Uterus (tissue), 2 donors: ENCODE data around the gene NEMP2.

Experiments used
- CTCF ChIP-seq, 4 experiments: fragments of 200-600 bp in 2 of 4; fragments of 450-650 bp in 2 of 4; sonication (generic) in 2 of 4; IDR thresholded peaks; one replicate each; pipeline ENCODE4 v1.5.1; 2016 to 2019; ENCODE audit warnings: antibody characterized with exemption in 4 of 4, mild to moderate bottlenecking in 2 of 4, moderate library complexity in 1 of 4
- POLR2A ChIP-seq, 2 donors: fragments of 450-650 bp; IDR thresholded peaks; one replicate each; pipeline ENCODE4 v1.6.1; 2016; ENCODE audit warnings: antibody characterized with exemption in 2 of 2, mild to moderate bottlenecking in 1 of 2, moderate library complexity in 1 of 2

DNA sequence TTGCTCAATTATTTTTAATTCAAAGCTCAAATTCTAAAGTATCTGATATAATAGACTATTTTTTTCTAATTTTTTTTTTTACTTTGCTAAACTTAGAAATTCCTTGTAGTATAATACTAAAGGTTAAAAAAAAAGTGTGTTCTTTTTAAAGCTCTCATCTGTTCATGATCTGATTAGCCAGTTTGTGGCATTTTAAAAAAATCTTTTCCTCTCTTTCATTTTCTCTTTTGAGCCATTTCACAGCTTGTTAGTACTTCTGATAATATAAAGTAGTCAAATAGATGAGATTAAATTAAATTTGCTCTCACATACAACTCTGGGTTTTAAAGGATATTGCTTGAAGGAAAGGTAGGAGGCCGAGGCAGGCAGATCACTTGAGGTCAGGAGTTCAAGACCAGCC is 40.7 kb upstream of the NEMP2 start:
- TF ChIP-seq CTCF (IDR thresholded peaks at IDR 0.05): no peak
- no peak for TF ChIP-seq POLR2A (IDR thresholded peaks at IDR 0.05)
